NCI-H748 treated with DMSO at 0.1 percent for 48 hours (cell line): Measurements from ENCODE around the gene TOMM20L.
"Not testable (repeated sequence)": the region's sequence is repeated elsewhere in the genome, so short reads cannot be mapped to it uniquely, and the experiment has no call there.

Source experiments
- DNase-seq: peaks from one replicate; lab custom pipeline; 2025; lab: John Stamatoyannopoulos, UW

The TOMM20L gene

GRCh38 chr14:58395812-58396788 is at the start of gene TOMM20L:
TSS of gene TOMM20L (plus strand) at chr14:58395930. CDS start at chr14:58395958, 28 bp downstream.
- peak; percentile 57 for DNase-seq

GRCh38 chr14:58353516-58354299 is 42.0 kb upstream of the TOMM20L start:
- DNase-seq = no peak

- no peak for DNase-seq
Measured at GRCh38 chr14:58354808-58355207, 40.9 kb upstream of the TOMM20L start.

GRCh38 chr14:58356268-58356667 is 39.5 kb upstream of the TOMM20L start:
- no peak for DNase-seq

GRCh38 chr14:58362272-58362671 is 33.5 kb upstream of the TOMM20L start:
- DNase-seq = not testable (repeated sequence)

- DNase-seq = peak; percentile 30
Measured at GRCh38 chr14:58362798-58363412, 32.8 kb upstream of the TOMM20L start.

GRCh38 chr14:58364316-58364715 is 31.4 kb upstream of the TOMM20L start:
- no peak for DNase-seq

- DNase-seq = no peak
Measured at GRCh38 chr14:58367296-58367695, 28.4 kb upstream of the TOMM20L start.

- no peak for DNase-seq
Measured at GRCh38 chr14:58368956-58369355, 26.8 kb upstream of the TOMM20L start.

- no peak for DNase-seq
Measured at GRCh38 chr14:58376791-58377190, 18.9 kb upstream of the TOMM20L start.

GRCh38 chr14:58390830-58391229 is 4.9 kb upstream of the TOMM20L start:
- no peak for DNase-seq

- DNase-seq = no peak
Measured at GRCh38 chr14:58395562-58395811, 243 bp upstream of the TOMM20L start.

GRCh38 chr14:58397156-58397555 is 1.4 kb downstream of the TOMM20L start:
- DNase-seq = no peak

GRCh38 chr14:58398495-58398894 is 2.8 kb downstream of the TOMM20L start:
- DNase-seq = no peak

- DNase-seq = no peak
Measured at GRCh38 chr14:58398895-58399294, 3.2 kb downstream of the TOMM20L start.

GRCh38 chr14:58401587-58401986 is 5.9 kb downstream of the TOMM20L start:
- no peak for DNase-seq

- DNase-seq = no peak
Measured at GRCh38 chr14:58408681-58409215, 13.0 kb downstream of the TOMM20L start.

GRCh38 chr14:58414845-58415244 is 19.1 kb downstream of the TOMM20L start:
- no peak for DNase-seq

GRCh38 chr14:58415636-58416547 is 20.2 kb downstream of the TOMM20L start:
- no peak for DNase-seq

GRCh38 chr14:58416934-58417333 is 21.2 kb downstream of the TOMM20L start:
- DNase-seq = not testable (repeated sequence)

GRCh38 chr14:58426670-58427280 is 31.0 kb downstream of the TOMM20L start:
- peak; percentile 55 for DNase-seq
